HL-60 (cell line): ENCODE data around the gene FOCAD.

Experiments
- DNase-seq, 2 experiments: peaks; one replicate each; pipeline ENCODE4 v3.0.0-alpha.2; 2010 to 2020; ENCODE audit warnings: low read depth in 1 of 2, low spot score in 1 of 2
- H3K27ac ChIP-seq: fragments of 250-450 bp; sonication (Bioruptor Pico); replicated peaks from 2 replicates; pipeline ENCODE4 v1.5.1; 2020; ENCODE audit warnings: mild to moderate bottlenecking, moderate library complexity
- H3K27me3 ChIP-seq: fragments of 250-450 bp; sonication (Bioruptor Pico); 2 replicates; pipeline ENCODE4 v1.5.1; 2021; ENCODE audit warnings: mild to moderate bottlenecking, moderate library complexity; ENCODE audit not compliant: insufficient read depth, poor library complexity, severe bottlenecking
- H3K4me3 ChIP-seq: replicated peaks from 2 replicates; pipeline ENCODE4 v1.5.1; 2011; ENCODE audit warnings: mild to moderate bottlenecking, control low read depth, low read length; ENCODE audit not compliant: insufficient read depth
- GABPA ChIP-seq: IDR thresholded peaks from 2 replicates; pipeline ENCODE4 v1.6.1; 2012; ENCODE audit warnings: low read depth
- POLR2AphosphoS5 ChIP-seq: IDR thresholded peaks from 2 replicates; pipeline ENCODE4 v1.6.1; 2012; ENCODE audit warnings: low read depth
- SPI1 ChIP-seq: IDR thresholded peaks from 2 replicates; pipeline ENCODE4 v1.6.1; 2012; ENCODE audit warnings: low read depth, mild to moderate bottlenecking, borderline replicate concordance
- TF ChIP-seq, protein P1 (sequence below): IDR thresholded peaks from 2 replicates; pipeline ENCODE4 v1.6.1; 2012; ENCODE audit warnings: low read depth; ENCODE audit not compliant: insufficient replicate concordance
- TF ChIP-seq, protein P2 (sequence below): IDR thresholded peaks from one replicate; pipeline ENCODE4 v1.5.1; 2011; ENCODE audit warnings: low read length, control low read depth, inconsistent platforms; ENCODE audit not compliant: insufficient read depth

FOCAD gene

DNA sequence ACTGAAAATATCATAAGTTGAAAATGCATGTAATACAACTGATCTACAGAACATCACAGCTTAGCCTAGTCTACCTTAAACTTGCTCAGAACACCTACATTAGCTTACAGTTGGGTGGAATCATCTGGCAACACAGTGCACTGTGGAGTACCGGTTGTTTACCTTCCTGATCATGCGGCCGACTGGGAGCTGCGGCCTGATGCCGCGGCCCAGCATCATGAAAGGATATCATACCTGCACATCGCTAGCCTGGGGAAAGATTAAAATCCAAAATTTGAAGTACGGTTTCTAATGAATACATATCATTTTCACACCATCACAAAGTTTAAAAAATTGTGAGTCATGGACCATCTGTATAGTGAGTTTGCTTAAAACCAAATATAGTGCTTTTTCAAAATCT lies 345.6 kb downstream of the FOCAD start:
- Histone ChIP-seq H3K27ac (no peak overlapping the region), H3K4me3 (no peak overlapping the region), H3K27me3 (no peaks in the 10 kb centered on the region)
- TF ChIP-seq, protein P1, sequence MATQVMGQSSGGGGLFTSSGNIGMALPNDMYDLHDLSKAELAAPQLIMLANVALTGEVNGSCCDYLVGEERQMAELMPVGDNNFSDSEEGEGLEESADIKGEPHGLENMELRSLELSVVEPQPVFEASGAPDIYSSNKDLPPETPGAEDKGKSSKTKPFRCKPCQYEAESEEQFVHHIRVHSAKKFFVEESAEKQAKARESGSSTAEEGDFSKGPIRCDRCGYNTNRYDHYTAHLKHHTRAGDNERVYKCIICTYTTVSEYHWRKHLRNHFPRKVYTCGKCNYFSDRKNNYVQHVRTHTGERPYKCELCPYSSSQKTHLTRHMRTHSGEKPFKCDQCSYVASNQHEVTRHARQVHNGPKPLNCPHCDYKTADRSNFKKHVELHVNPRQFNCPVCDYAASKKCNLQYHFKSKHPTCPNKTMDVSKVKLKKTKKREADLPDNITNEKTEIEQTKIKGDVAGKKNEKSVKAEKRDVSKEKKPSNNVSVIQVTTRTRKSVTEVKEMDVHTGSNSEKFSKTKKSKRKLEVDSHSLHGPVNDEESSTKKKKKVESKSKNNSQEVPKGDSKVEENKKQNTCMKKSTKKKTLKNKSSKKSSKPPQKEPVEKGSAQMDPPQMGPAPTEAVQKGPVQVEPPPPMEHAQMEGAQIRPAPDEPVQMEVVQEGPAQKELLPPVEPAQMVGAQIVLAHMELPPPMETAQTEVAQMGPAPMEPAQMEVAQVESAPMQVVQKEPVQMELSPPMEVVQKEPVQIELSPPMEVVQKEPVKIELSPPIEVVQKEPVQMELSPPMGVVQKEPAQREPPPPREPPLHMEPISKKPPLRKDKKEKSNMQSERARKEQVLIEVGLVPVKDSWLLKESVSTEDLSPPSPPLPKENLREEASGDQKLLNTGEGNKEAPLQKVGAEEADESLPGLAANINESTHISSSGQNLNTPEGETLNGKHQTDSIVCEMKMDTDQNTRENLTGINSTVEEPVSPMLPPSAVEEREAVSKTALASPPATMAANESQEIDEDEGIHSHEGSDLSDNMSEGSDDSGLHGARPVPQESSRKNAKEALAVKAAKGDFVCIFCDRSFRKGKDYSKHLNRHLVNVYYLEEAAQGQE = no peak
- TF ChIP-seq GABPA (no peak), POLR2AphosphoS5 (no peak), SPI1 (no peak)
- TF ChIP-seq, protein P2, sequence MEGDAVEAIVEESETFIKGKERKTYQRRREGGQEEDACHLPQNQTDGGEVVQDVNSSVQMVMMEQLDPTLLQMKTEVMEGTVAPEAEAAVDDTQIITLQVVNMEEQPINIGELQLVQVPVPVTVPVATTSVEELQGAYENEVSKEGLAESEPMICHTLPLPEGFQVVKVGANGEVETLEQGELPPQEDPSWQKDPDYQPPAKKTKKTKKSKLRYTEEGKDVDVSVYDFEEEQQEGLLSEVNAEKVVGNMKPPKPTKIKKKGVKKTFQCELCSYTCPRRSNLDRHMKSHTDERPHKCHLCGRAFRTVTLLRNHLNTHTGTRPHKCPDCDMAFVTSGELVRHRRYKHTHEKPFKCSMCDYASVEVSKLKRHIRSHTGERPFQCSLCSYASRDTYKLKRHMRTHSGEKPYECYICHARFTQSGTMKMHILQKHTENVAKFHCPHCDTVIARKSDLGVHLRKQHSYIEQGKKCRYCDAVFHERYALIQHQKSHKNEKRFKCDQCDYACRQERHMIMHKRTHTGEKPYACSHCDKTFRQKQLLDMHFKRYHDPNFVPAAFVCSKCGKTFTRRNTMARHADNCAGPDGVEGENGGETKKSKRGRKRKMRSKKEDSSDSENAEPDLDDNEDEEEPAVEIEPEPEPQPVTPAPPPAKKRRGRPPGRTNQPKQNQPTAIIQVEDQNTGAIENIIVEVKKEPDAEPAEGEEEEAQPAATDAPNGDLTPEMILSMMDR = no peak
- no peak for DNase-seq

DNA sequence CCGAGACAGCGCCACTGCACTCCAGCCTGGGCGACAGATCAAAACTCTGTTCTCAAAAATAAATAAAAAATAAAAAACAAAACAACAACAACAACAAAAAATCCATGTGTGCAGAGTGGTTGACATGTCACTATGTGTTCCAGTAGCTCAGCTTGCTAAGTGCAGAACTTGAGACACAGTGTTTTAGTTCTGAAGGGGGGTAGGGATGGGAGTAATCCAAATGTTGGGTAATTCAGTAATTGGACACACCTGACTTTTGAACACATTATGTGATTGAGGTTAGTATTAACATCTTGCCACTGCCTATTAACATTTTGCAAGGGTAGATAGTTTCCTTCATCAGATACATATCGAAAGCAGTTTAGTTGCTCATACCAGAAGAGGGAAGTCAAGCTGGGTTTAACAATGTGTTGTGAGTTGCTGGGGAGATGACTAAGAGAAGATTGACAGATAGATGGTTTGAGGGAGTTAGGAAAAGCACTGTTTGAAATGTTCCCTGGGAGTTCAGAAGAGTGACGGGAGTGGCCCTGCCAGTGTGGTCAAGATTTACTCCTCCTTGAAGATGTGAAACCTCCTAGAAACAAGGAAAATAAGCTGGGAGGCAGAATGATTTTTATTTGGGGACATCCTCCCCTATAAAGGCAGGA lies 346.5 kb downstream of the FOCAD start:
- Histone ChIP-seq H3K27ac (peak overlapping the region; percentile 71), H3K27me3 (no peaks in the 10 kb centered on the region), H3K4me3 (peak overlapping the region; percentile 36)
- TF ChIP-seq, protein P1 = no peak
- TF ChIP-seq POLR2AphosphoS5 (no peak), SPI1 (no peak), GABPA (no peak)
- TF ChIP-seq, protein P2 = no peak
- peak in 1 of 2 experiments; percentile 30 for DNase-seq

- Histone ChIP-seq H3K4me3 (peak within 1 kb of the TSS; percentile 36), H3K27ac (peak within 1 kb of the TSS; percentile 71), H3K27me3 (no peaks in the 10 kb centered on the region)
- DNase-seq = peak in 1 of 2 experiments; percentile 45
- TF ChIP-seq GABPA (no peak), POLR2AphosphoS5 (no peak), SPI1 (no peak)
- TF ChIP-seq, protein P2 = no peak
- TF ChIP-seq, protein P1 = no peak
Measured at GRCh38 chr9:21031091-21031807, 347.2 kb downstream of the FOCAD start, which contains the start of gene HACD4. Gene HACD4, minus strand, starts transcription at chr9:21031640. Its CDS starts 50 bp downstream, at chr9:21031590.
